DOHH2 (cell line): ENCODE data around the gene MEIS2.

Experiments
- H3F3A ChIP-seq: fragments of 200-600 bp; sonication (generic), shearing (Covaris generic); 2 replicates; pipeline ENCODE4 v1.6.0; 2016; ENCODE audit warnings: antibody characterized with exemption, mild to moderate bottlenecking; ENCODE audit not compliant: control insufficient read depth, insufficient read depth
- H3K27ac ChIP-seq: fragments of 200-600 bp; sonication (generic); 2 replicates; pipeline ENCODE4 v1.5.1; 2014; ENCODE audit warnings: low read depth, mild to moderate bottlenecking, low read length, moderate library complexity
- H3K27me3 ChIP-seq: fragments of 200-600 bp; sonication (generic); 2 replicates; pipeline ENCODE4 v1.6.1; 2014; ENCODE audit warnings: mild to moderate bottlenecking, low read length, mixed read lengths; ENCODE audit not compliant: control insufficient read depth
- H3K36me3 ChIP-seq: fragments of 200-600 bp; sonication (generic); 2 replicates; pipeline ENCODE4 v1.6.1; 2014; ENCODE audit warnings: mild to moderate bottlenecking, low read length, moderate library complexity, mixed read lengths; ENCODE audit not compliant: control insufficient read depth
- H3K4me1 ChIP-seq: fragments of 200-600 bp; sonication (generic); 2 replicates; pipeline ENCODE4 v1.6.1; 2014; ENCODE audit warnings: mild to moderate bottlenecking, low read length, mixed read lengths; ENCODE audit not compliant: control insufficient read depth
- H3K4me2 ChIP-seq: fragments of 200-600 bp; sonication (generic); 2 replicates; pipeline ENCODE4 v1.6.0; 2014; ENCODE audit warnings: mild to moderate bottlenecking, low read length, moderate library complexity
- H3K4me3 ChIP-seq: fragments of 200-600 bp; sonication (generic); 2 replicates; pipeline ENCODE4 v1.5.1; 2014; ENCODE audit warnings: mild to moderate bottlenecking, low read length, mixed read lengths
- H3K79me2 ChIP-seq: fragments of 200-600 bp; sonication (generic); 2 replicates; pipeline ENCODE4 v1.6.1; 2014; ENCODE audit warnings: mild to moderate bottlenecking, low read length, mixed read lengths; ENCODE audit not compliant: control insufficient read depth
- H3K9me2 ChIP-seq: fragments of 200-600 bp; sonication (generic); replicated peaks from 2 replicates; pipeline ENCODE4 v1.6.1; 2014; ENCODE audit warnings: mild to moderate bottlenecking, low read length, mixed read lengths; ENCODE audit not compliant: control insufficient read depth
- H3K9me3 ChIP-seq: fragments of 200-600 bp; sonication (generic); 2 replicates; pipeline ENCODE4 v1.6.1; 2014; ENCODE audit warnings: antibody characterized with exemption, low read length, mixed read lengths; ENCODE audit not compliant: control insufficient read depth, insufficient read depth
- H4K20me1 ChIP-seq: fragments of 200-600 bp; sonication (generic); 2 replicates; pipeline ENCODE4 v1.6.0; 2014; ENCODE audit warnings: low read depth, mild to moderate bottlenecking, antibody characterized with exemption, low read length, moderate library complexity; ENCODE audit not compliant: control insufficient read depth, insufficient read depth
- CTCF ChIP-seq: fragments of 200-600 bp; sonication (generic); IDR thresholded peaks from one replicate; pipeline ENCODE4 v1.5.1; 2014; ENCODE audit warnings: antibody characterized with exemption, mild to moderate bottlenecking, low read depth, low read length; ENCODE audit not compliant: poor library complexity, severe bottlenecking
- EZH2phosphoT487 ChIP-seq: fragments of 200-600 bp; sonication (generic); IDR thresholded peaks from 2 replicates; pipeline ENCODE4 v1.6.1; 2017; ENCODE audit warnings: borderline replicate concordance, mild to moderate bottlenecking, antibody characterized with exemption, low read length, moderate library complexity, mixed read lengths

MEIS2 gene

DNA sequence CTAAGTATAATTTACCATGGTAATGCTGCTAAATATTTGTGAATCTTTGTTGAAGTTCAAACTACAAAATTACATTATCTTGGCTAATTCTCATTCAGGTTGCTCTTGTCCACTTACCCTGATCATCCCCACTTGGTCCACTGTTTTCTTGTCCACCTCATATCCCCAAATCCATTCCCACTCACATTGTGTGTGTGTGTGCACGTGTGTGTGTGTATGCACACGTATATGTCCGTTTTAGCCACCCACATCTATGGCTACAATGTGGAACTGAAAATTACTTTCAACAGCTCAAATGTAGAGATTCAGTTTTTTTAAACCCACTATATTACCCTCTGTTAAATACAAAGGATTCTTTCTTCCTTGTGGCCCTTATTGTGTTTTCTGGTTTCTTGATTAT, 15.2 kb upstream of the MEIS2 start:
- no peaks in the 10 kb centered on the region for H3K9me2 ChIP-seq
- H3K4me2 ChIP-seq: no peak overlapping the region
- H3K27ac ChIP-seq: no peak overlapping the region
- H3K9me3 ChIP-seq: no peaks in the 10 kb centered on the region
- no peaks in the 10 kb centered on the region for H3K4me1 ChIP-seq
- no peaks in the 10 kb centered on the region for H4K20me1 ChIP-seq
- no peaks in the 10 kb centered on the region for H3F3A ChIP-seq
- no peaks in the 10 kb centered on the region for H3K79me2 ChIP-seq
- no peaks in the 10 kb centered on the region for H3K36me3 ChIP-seq
- no peak overlapping the region for H3K4me3 ChIP-seq
- no peaks in the 10 kb centered on the region for H3K27me3 ChIP-seq
- TF ChIP-seq CTCF (no peak), EZH2phosphoT487 (no peak)

DNA sequence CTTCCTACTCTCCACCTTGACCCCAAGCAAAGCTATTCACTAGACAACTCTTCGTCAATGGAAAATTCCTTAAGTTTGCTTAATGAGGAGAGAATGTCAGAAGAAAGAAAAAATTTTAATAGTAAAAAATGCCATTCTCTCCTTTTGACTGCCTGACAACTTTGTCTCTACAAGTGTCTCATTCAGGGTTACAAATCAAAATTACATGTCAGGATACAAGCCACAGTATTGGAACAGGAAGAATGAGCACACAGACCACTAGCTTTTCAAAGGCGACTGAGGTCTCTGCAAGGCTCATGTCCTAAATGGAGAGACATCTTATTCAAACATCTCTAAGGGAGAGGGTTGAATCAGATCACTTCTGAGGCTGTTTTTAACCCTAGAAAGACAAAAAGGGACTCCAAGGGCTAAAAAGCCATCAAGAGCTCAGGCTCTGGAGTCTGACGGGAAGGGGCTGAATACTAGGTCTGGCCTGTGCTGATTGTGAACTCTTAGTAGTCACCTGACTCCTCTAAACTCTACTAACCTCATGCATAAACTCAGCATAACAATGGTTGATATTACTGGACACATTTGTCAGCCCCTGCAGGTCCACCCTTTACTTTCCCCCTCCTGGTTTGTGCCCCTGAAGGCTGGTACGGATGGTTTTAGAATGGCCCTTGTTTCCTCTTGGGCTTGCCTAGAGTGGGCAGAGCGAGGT, 12.8 kb upstream of the MEIS2 start:
- H3K36me3 ChIP-seq: no peaks in the 10 kb centered on the region
- no peaks in the 10 kb centered on the region for H3K9me2 ChIP-seq
- no peaks in the 10 kb centered on the region for H4K20me1 ChIP-seq
- no peaks in the 10 kb centered on the region for H3K79me2 ChIP-seq
- no peak overlapping the region for H3K27ac ChIP-seq
- H3K4me3 ChIP-seq: no peak overlapping the region
- H3K4me1 ChIP-seq: no peaks in the 10 kb centered on the region
- H3K4me2 ChIP-seq: no peak overlapping the region
- H3K9me3 ChIP-seq: no peaks in the 10 kb centered on the region
- no peaks in the 10 kb centered on the region for H3K27me3 ChIP-seq
- no peak for TF ChIP-seq EZH2phosphoT487
- no peak for TF ChIP-seq CTCF
- 0 out of 2 replicates have a peak, but pooled peaks cover 4% of the 10 kb centered on the region for H3F3A ChIP-seq

GRCh38 chr15:37112171-37112570, 11.8 kb upstream of the MEIS2 start:
- no peak overlapping the region for H3K4me3 ChIP-seq

More at GRCh38 chr15:37112171-37112570, 11.8 kb upstream of the MEIS2 start:
- TF ChIP-seq CTCF (no peak), EZH2phosphoT487 (no peak)
- H3K9me3 ChIP-seq: no peaks in the 10 kb centered on the region
- no peaks in the 10 kb centered on the region for H3K36me3 ChIP-seq
- no peak overlapping the region for H3K27ac ChIP-seq
- no peaks in the 10 kb centered on the region for H4K20me1 ChIP-seq
- no peaks in the 10 kb centered on the region for H3K9me2 ChIP-seq
- H3K79me2 ChIP-seq: no peaks in the 10 kb centered on the region
- 0 out of 2 replicates have a peak, but pooled peaks cover 4% of the 10 kb centered on the region for H3F3A ChIP-seq
- H3K4me1 ChIP-seq: no peaks in the 10 kb centered on the region
- no peaks in the 10 kb centered on the region for H3K27me3 ChIP-seq
- H3K4me2 ChIP-seq: no peak overlapping the region
